WERI-Rb-1 (cell line): ENCODE results near the gene ABCB11.
A peak's percentile ranks its signal among the peaks of the same experiment; 100 is the strongest.

Experiments used
- DNase-seq: peaks from one replicate; pipeline ENCODE4 v3.0.0-alpha.2; 2020
- H3K27ac ChIP-seq: fragments of 250-450 bp; sonication (Bioruptor Pico); 2 replicates; pipeline ENCODE4 v1.5.1; 2020; ENCODE audit warnings: mild to moderate bottlenecking, moderate library complexity
- H3K27me3 ChIP-seq: fragments of 250-450 bp; sonication (Bioruptor Pico); 2 replicates; pipeline ENCODE4 v1.5.1; 2021; ENCODE audit warnings: mild to moderate bottlenecking, low read depth, moderate library complexity; ENCODE audit not compliant: insufficient read depth, severe bottlenecking
- H3K36me3 ChIP-seq: fragments of 250-450 bp; sonication (Bioruptor Pico); 2 replicates; pipeline ENCODE4 v1.5.1; 2020; ENCODE audit warnings: mild to moderate bottlenecking, moderate library complexity
- H3K4me3 ChIP-seq: 2 replicates; pipeline ENCODE4 v1.5.1; 2011; ENCODE audit warnings: low read depth, mild to moderate bottlenecking, control low read depth, low read length
- H3K9me3 ChIP-seq: fragments of 250-450 bp; sonication (Bioruptor Pico); 2 replicates; pipeline ENCODE4 v1.5.1; 2021; ENCODE audit warnings: mild to moderate bottlenecking, moderate library complexity; ENCODE audit not compliant: severe bottlenecking
- TF ChIP-seq, protein P1 (sequence below): IDR thresholded peaks from 2 replicates; pipeline ENCODE4 v1.5.1; 2011; ENCODE audit warnings: low read depth, mild to moderate bottlenecking, control low read depth, inconsistent platforms, low read length

ABCB11 gene

DNA sequence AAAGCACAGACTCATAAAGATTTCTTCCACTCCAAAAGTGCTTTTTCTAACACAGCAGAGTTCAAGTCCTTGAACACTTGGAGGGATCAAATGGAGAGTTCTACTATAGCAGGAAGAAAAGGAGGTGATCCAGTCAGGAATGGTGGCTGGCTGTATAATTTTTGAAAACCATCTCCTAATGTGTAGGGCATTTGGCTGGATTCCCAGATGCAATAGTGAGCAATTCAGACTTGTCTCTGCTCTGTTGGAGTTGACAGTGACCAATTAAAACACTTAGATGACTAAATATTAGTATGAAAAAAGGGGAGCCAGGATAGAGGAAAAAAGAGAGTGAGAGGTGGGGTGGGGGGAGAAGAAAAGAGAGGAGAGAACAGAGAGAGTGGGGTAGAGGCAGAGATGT is 135.4 kb downstream of the ABCB11 start:
- no peaks in the 10 kb centered on the region for H3K9me3 ChIP-seq
- H3K27me3 ChIP-seq, result no peaks in the 10 kb centered on the region
- DNase-seq, result no peak
- no peaks in the 10 kb centered on the region for H3K36me3 ChIP-seq
- H3K4me3 ChIP-seq, result no peak overlapping the region
- no peak overlapping the region for H3K27ac ChIP-seq
- TF ChIP-seq, protein P1, sequence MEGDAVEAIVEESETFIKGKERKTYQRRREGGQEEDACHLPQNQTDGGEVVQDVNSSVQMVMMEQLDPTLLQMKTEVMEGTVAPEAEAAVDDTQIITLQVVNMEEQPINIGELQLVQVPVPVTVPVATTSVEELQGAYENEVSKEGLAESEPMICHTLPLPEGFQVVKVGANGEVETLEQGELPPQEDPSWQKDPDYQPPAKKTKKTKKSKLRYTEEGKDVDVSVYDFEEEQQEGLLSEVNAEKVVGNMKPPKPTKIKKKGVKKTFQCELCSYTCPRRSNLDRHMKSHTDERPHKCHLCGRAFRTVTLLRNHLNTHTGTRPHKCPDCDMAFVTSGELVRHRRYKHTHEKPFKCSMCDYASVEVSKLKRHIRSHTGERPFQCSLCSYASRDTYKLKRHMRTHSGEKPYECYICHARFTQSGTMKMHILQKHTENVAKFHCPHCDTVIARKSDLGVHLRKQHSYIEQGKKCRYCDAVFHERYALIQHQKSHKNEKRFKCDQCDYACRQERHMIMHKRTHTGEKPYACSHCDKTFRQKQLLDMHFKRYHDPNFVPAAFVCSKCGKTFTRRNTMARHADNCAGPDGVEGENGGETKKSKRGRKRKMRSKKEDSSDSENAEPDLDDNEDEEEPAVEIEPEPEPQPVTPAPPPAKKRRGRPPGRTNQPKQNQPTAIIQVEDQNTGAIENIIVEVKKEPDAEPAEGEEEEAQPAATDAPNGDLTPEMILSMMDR, result no peak

DNA sequence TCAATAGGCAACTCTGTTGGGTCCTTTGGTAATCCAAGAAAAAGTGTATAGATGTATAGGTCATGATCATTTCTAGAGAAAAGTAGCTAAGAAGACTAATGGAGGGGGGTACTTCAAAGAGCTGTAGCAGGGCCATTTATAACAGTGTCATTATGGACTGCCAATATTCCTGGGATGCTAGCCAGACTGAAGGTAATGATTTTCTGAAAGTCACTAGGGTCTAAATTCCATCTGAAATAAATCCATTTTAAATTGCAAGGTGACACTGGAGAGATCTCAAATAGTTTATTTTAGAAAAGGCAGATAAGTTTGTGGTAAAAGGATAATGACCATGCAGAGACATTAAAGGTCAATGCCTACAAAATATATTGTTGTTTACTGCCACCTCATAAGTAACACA is 136.4 kb downstream of the ABCB11 start:
- DNase-seq, result no peak
- H3K27ac ChIP-seq, result no peak overlapping the region
- H3K36me3 ChIP-seq, result no peaks in the 10 kb centered on the region; the same call in 1 of the 2 replicates
- H3K9me3 ChIP-seq, result no peaks in the 10 kb centered on the region
- TF ChIP-seq, protein P1, result no peak
- no peak overlapping the region for H3K4me3 ChIP-seq
- H3K27me3 ChIP-seq, result no peaks in the 10 kb centered on the region

- no peaks in the 10 kb centered on the region; the same call in 1 of the 2 replicates for H3K36me3 ChIP-seq
- H3K27me3 ChIP-seq, result no peaks in the 10 kb centered on the region
- TF ChIP-seq, protein P1, result no peak
- DNase-seq, result no peak
- no peaks in the 10 kb centered on the region for H3K9me3 ChIP-seq
- H3K4me3 ChIP-seq, result no peak overlapping the region
- H3K27ac ChIP-seq, result no peak overlapping the region
Observed at GRCh38 chr2:168894101-168894500, 137.0 kb downstream of the ABCB11 start.

DNA sequence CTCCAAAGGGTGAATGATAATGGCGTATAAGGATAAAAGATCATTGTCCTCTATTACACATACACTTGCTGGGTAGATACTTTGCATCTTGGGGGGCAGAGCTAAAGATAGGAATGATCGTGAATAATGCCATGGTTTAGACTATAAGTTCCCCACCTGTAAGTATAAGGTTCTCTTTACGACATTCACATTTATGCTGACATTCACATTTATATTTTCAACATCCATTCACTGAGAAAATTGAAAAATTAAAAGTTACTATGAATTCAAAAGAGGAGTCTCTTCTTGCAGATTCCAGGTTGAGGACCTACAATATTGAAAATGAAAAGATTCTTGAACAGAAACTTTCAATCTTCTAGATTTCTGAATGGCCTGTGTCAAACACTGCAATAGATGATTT is 138.8 kb downstream of the ABCB11 start:
- Histone ChIP-seq H3K36me3 (peaks cover 12% of the 10 kb centered on the region), H3K9me3 (no peaks in the 10 kb centered on the region), H3K27me3 (no peaks in the 10 kb centered on the region), H3K4me3 (no peak overlapping the region), H3K27ac (no peak overlapping the region)
- TF ChIP-seq, protein P1, result no peak
- DNase-seq, result no peak

DNA sequence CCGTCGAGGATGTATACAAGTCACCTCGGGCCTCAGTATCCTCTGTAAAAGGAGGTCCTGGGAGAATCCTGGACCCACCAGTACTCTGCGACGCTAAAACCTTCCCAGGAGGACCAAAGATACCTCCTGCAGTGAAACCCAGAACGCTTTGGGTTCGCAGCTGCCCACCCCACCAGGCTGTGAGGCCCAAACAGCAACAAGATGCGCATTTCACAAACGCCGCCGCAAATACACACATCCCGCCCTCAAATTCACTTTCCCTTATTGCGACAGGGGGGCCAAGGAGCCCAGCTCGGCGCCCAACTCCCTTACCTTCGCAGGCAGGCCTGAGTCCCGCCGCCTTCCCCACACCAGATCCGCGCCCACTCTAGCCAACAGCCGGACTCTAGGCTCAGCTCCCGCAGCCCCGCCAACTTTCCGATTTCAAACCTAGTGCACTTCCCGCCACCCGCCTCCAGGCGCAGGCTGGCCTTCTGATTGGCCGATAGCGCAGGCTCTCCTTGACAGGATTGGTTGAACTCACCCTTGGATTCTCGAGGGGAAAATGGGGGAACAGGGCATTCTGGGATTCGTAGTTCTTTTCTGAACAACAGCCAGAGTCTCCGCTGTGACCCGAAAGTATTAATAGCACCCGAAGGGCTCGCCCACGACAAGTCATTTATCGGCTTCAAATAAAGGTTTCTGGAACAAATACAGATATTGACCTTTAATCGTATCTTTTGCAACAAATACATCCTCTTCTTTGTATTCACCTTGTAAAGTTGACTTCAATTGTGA is 140.9 kb downstream of the ABCB11 start, which contains the start of gene SPC25:
TSS of gene SPC25 (minus strand) at position 425 of the 777 bp plus-strand sequence. CDS start 911 bp downstream, outside the sequence.
- TF ChIP-seq, protein P1, result no peak
- peak within 1 kb of the TSS; percentile 88 for H3K27ac ChIP-seq
- DNase-seq, result peak; percentile 94

DNA sequence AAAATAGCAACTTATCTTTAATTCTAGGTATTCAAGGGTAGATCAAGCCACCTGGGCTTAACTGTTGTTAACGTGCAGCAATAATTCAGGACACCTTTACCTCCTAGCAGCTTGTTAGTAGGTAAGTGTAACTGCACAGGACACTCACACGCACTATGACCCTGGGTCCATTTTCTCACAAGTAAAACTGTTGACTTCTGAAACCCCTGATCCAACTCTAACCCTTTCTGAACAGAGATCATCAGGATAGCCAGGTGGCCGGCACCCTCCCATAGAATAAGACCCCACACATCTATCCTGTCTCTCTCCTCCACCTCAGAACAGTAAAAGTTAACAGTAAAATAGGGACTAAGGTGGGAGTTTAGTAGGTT is 141.5 kb downstream of the ABCB11 start:
- TF ChIP-seq, protein P1, result no peak
- Histone ChIP-seq H3K36me3 (peaks cover 29% of the 10 kb centered on the region), H3K4me3 (peak overlapping the region; percentile 87), H3K27me3 (no peaks in the 10 kb centered on the region), H3K27ac (peak overlapping the region; percentile 88), H3K9me3 (no peaks in the 10 kb centered on the region)
- no peak for DNase-seq

More for the DNA sequence above, 140.9 kb downstream of the ABCB11 start, which contains the start of gene SPC25:
- Histone ChIP-seq H3K9me3 (no peaks in the 10 kb centered on the region), H3K36me3 (peaks cover 26% of the 10 kb centered on the region), H3K27me3 (no peaks in the 10 kb centered on the region), H3K4me3 (peak within 1 kb of the TSS; percentile 87)
